IMR-90 (cell line): ENCODE data around the gene ZNF316. TPM values are rescaled to one million over a fixed set of nuclear protein-coding genes. Genes with fewer than 3 reads are reported as not detected.

Experiments
- ATAC-seq: fragments of 200-7000 bp; cut with Tn5 transposase; 2 replicates; pipeline ENCODE4 v1.9.1; 2020; ENCODE audit warnings: low read depth, mild to moderate bottlenecking, moderate library complexity
- BruUV-seq: library from RNA; stranded (reverse); fragments of 400-500 nt; replicated peaks from 2 replicates; lab custom pipeline; 2021; lab: Mats Ljungman, UMichigan
- CTCF ChIA-PET: fragments of 300-600 bp; formaldehyde crosslinking; extraction: SDS; loops from one replicate; lab custom pipeline; 2021; ENCODE audit warnings: antibody characterized with exemption; lab: Yijun Ruan, JAX
- POLR2A ChIA-PET: fragments of 300-600 bp; sonication (Branson Sonifier 250); formaldehyde crosslinking; loops from one replicate; lab custom pipeline; 2022; ENCODE audit warnings: antibody characterized with exemption; ENCODE audit not compliant: unreplicated experiment; lab: Charles Lee
- DNase-seq: peaks from one replicate; pipeline ENCODE4 v3.0.0; 2013
- H2AFZ ChIP-seq: replicated peaks from 2 replicates; pipeline ENCODE3; 2013; ENCODE audit warnings: low read length, mild to moderate bottlenecking; ENCODE audit not compliant: poor library complexity
- H2AK5ac ChIP-seq: 2 replicates; pipeline ENCODE4 v1.6.1; 2013; ENCODE audit warnings: low read depth, low read length, inconsistent platforms
- H2AK9ac ChIP-seq: replicated peaks from 2 replicates; pipeline ENCODE3; 2013; ENCODE audit warnings: mild to moderate bottlenecking, low read depth, low read length, moderate library complexity; ENCODE audit not compliant: poor library complexity
- H2BK120ac ChIP-seq: 2 replicates; pipeline ENCODE4 v1.6.1; 2013; ENCODE audit warnings: low read depth, low read length, inconsistent platforms
- H2BK15ac ChIP-seq: 3 replicates; pipeline ENCODE4 v1.6.1; 2013; ENCODE audit warnings: low read depth, low read length, inconsistent platforms
- H2BK20ac ChIP-seq: 2 replicates; pipeline ENCODE4 v1.6.1; 2013; ENCODE audit warnings: low read depth, mild to moderate bottlenecking, inconsistent platforms, low read length, moderate library complexity
- H2BK5ac ChIP-seq: 2 replicates; pipeline ENCODE4 v1.6.1; 2013; ENCODE audit warnings: mild to moderate bottlenecking, low read depth, low read length, inconsistent platforms; ENCODE audit not compliant: poor library complexity, severe bottlenecking
- H3K14ac ChIP-seq: replicated peaks from 2 replicates; pipeline ENCODE4 v1.6.1; 2013; ENCODE audit warnings: low read depth, low read length, inconsistent platforms
- H3K18ac ChIP-seq: 2 replicates; pipeline ENCODE4 v1.6.1; 2013; ENCODE audit warnings: low read depth, low read length, control low read depth
- H3K23ac ChIP-seq: 2 replicates; pipeline ENCODE4 v1.6.1; 2013; ENCODE audit warnings: low read depth, low read length, inconsistent platforms
- H3K27ac ChIP-seq: 2 replicates; pipeline ENCODE4 v1.5.1; 2013; ENCODE audit warnings: mild to moderate bottlenecking, control low read depth, low read length; ENCODE audit not compliant: insufficient read depth
- H3K27me3 ChIP-seq: 2 replicates; pipeline ENCODE4 v1.6.1; 2013; ENCODE audit warnings: low read length; ENCODE audit not compliant: control insufficient read depth, insufficient read depth
- H3K36me3 ChIP-seq: 2 replicates; pipeline ENCODE4 v1.6.1; 2013; ENCODE audit warnings: low read length, mixed read lengths; ENCODE audit not compliant: control insufficient read depth, insufficient read depth
- H3K4ac ChIP-seq: 2 replicates; pipeline ENCODE4 v1.6.1; 2013; ENCODE audit warnings: low read depth, low read length, inconsistent platforms
- H3K4me1 ChIP-seq: 2 replicates; pipeline ENCODE4 v1.6.1; 2013; ENCODE audit warnings: low read length, mixed read lengths; ENCODE audit not compliant: control insufficient read depth, insufficient read depth
- H3K4me2 ChIP-seq: 2 replicates; pipeline ENCODE4 v1.6.1; 2013; ENCODE audit warnings: low read depth, mild to moderate bottlenecking, control low read depth, low read length, moderate library complexity
- H3K4me3 ChIP-seq: 2 replicates; pipeline ENCODE4 v1.5.1; 2013; ENCODE audit warnings: low read depth, mild to moderate bottlenecking, control low read depth, low read length, moderate library complexity; ENCODE audit not compliant: insufficient read depth
- H3K56ac ChIP-seq: 2 replicates; pipeline ENCODE4 v1.6.1; 2013; ENCODE audit warnings: low read length, inconsistent platforms; ENCODE audit not compliant: insufficient read depth; ENCODE audit errors: extremely low read depth
- H3K79me1 ChIP-seq, 2 experiments: 2 replicates each; pipeline ENCODE4 v1.6.1; 2013; ENCODE audit warnings: low read length in 2 of 2, inconsistent platforms in 1 of 2, low read depth in 1 of 2
- H3K9ac ChIP-seq: 2 replicates; pipeline ENCODE4 v1.6.1; 2013; ENCODE audit warnings: low read depth, low read length, control low read depth
- H3K9me1 ChIP-seq: 2 replicates; pipeline ENCODE4 v1.6.1; 2013; ENCODE audit warnings: low read length, inconsistent platforms; ENCODE audit not compliant: insufficient read depth
- H3K9me3 ChIP-seq: 2 replicates; pipeline ENCODE4 v1.6.1; 2013; ENCODE audit warnings: low read length; ENCODE audit not compliant: control insufficient read depth, insufficient read depth
- H4K20me1 ChIP-seq: 2 replicates; pipeline ENCODE4 v1.6.1; 2013; ENCODE audit warnings: low read length, inconsistent platforms; ENCODE audit not compliant: insufficient read depth
- H4K5ac ChIP-seq: 2 replicates; pipeline ENCODE4 v1.6.1; 2013; ENCODE audit warnings: mild to moderate bottlenecking, low read depth, low read length, control low read depth
- H4K8ac ChIP-seq, 2 experiments: 2 replicates each; pipeline ENCODE4 v1.6.1; 2013; ENCODE audit warnings: low read depth in 2 of 2, low read length in 2 of 2, control low read depth in 1 of 2, inconsistent platforms in 1 of 2
- H4K91ac ChIP-seq: 2 replicates; pipeline ENCODE4 v1.6.1; 2013; ENCODE audit warnings: low read depth, low read length, inconsistent platforms; ENCODE audit not compliant: insufficient read depth
- CHD1 ChIP-seq: IDR thresholded peaks from 2 replicates; pipeline ENCODE4 v1.6.1; 2012; ENCODE audit warnings: low read depth, low read length, improper control_type of control experiment
- FOS ChIP-seq: fragments of 150-350 bp; IDR thresholded peaks from 2 replicates; pipeline ENCODE4 v1.6.1; 2016; ENCODE audit warnings: low read depth, low read length
- POLR2A ChIP-seq: IDR thresholded peaks from 2 replicates; pipeline ENCODE4 v1.6.1; 2012; ENCODE audit warnings: mild to moderate bottlenecking, low read depth, low read length
- RAD21 ChIP-seq: IDR thresholded peaks from 2 replicates; pipeline ENCODE4 v1.6.1; 2012; ENCODE audit warnings: low read length, improper control_type of control experiment
- RCOR1 ChIP-seq: IDR thresholded peaks from 2 replicates; pipeline ENCODE4 v1.6.1; 2012; ENCODE audit warnings: mild to moderate bottlenecking, low read length, improper control_type of control experiment; ENCODE audit not compliant: insufficient replicate concordance
- WGBS, 2 experiments: methylation state at CpG; one replicate each; pipeline versions ENCODE4 v1.1.5 to v1.1.7; 2013; ENCODE audit warnings: missing lambda C conversion rate in 2 of 2; ENCODE audit not compliant: insufficient read length in 1 of 2; ENCODE audit errors: extremely low coverage in 2 of 2; 5-methylcytosine and 5-hydroxymethylcytosine counted together
- dilution Hi-C: fragments of 300-500 bp; cut with HindIII; formaldehyde crosslinking; loops from one replicate; pipeline ENCODE4 v1.14.3; 2018; ENCODE audit warnings: low sequenced_read_pairs; ENCODE audit not compliant: unreplicated experiment
- in situ Hi-C: fragments of 300-500 bp; cut with MboI; formaldehyde crosslinking; loops from 3 replicates; pipeline ENCODE4 v1.14.3; 2019; ENCODE audit warnings: low sequenced_read_pairs, inconsistent platforms, mixed read lengths
- intact Hi-C: fragments of 100-400 bp; cut with micrococcal nuclease; formaldehyde crosslinking; loops from 2 replicates; pipeline ENCODE4 v1.10.0; 2022
- polyA plus RNA-seq, 3 experiments: library from polyadenylated mRNA; depleted of rRNA; stranded (reverse); fragments of >200 nt; gene quantifications; 2 replicates each; pipeline ENCODE4 v1.2.3, GENCODE V29; 2012; ENCODE audit warnings: low replicate concordance in 1 of 3
- total RNA-seq: library from RNA; depleted of rRNA; stranded (reverse); fragments of >200 nt; gene quantifications from 2 replicates; pipeline ENCODE4 v1.2.3, GENCODE V29; 2012
- TF ChIP-seq, protein P1 (sequence below): conservative IDR thresholded peaks from 2 replicates; pipeline ENCODE4 v1.5.1; 2012; ENCODE audit warnings: mild to moderate bottlenecking, low read depth, low read length, improper control_type of control experiment

The ZNF316 gene
- total and polyA plus RNA-seq, 2 of the 4 experiments (the other 2 are of a cell fraction): 3.2 to 7.2 TPM

DNA sequence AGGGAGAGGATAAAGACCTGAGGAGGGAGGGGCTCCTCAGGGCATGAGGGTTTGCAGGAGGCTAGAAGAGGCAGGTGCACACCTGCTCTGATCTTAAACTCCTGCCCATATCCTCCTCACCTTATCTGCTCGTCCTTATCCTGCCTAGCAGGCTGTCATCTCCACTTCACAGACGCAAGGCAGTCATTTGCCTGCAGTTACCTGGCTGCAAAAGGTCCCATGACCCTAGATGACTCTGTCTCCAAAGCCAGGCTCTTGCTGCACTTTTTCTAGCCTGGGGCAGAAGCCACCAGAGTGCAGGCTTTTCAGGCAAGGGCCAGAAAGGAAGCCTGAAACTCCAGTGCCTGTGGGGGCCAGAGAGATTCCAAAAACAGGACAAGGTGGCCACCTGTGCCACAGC is 23.4 kb upstream of the ZNF316 start:
- WGBS, 2 experiments: no CpG with 5 or more reads among the region's 2 CpGs
- dilution Hi-C loops: no loop called here
- TF ChIP-seq POLR2A (no peak), RCOR1 (no peak), FOS (no peak), CHD1 (no peak), RAD21 (no peak)
- TF ChIP-seq, protein P1, sequence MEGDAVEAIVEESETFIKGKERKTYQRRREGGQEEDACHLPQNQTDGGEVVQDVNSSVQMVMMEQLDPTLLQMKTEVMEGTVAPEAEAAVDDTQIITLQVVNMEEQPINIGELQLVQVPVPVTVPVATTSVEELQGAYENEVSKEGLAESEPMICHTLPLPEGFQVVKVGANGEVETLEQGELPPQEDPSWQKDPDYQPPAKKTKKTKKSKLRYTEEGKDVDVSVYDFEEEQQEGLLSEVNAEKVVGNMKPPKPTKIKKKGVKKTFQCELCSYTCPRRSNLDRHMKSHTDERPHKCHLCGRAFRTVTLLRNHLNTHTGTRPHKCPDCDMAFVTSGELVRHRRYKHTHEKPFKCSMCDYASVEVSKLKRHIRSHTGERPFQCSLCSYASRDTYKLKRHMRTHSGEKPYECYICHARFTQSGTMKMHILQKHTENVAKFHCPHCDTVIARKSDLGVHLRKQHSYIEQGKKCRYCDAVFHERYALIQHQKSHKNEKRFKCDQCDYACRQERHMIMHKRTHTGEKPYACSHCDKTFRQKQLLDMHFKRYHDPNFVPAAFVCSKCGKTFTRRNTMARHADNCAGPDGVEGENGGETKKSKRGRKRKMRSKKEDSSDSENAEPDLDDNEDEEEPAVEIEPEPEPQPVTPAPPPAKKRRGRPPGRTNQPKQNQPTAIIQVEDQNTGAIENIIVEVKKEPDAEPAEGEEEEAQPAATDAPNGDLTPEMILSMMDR: no peak

More for the DNA sequence above, 23.4 kb upstream of the ZNF316 start:
- Histone ChIP-seq H2BK120ac (no peak overlapping the region), H3K79me1 (no peaks in the 10 kb centered on the region), H3K4me2 (no peak overlapping the region), H2AK9ac (peak overlapping the region; percentile 78), H2AK5ac (no peak overlapping the region), H3K27ac (no peak overlapping the region), H3K36me3 (peaks cover 3% of the 10 kb centered on the region; the same call in 1 of the 2 replicates), H2BK5ac (no peak overlapping the region), H3K23ac (no peak overlapping the region), H3K4ac (no peak overlapping the region), H3K14ac (no peak overlapping the region), H3K27me3 (peaks cover 6% of the 10 kb centered on the region; the same call in 1 of the 2 replicates), H4K91ac (no peak overlapping the region), H2AFZ (no peak overlapping the region), H3K18ac (no peak overlapping the region), H4K20me1 (no peaks in the 10 kb centered on the region), H4K5ac (no peak overlapping the region), H3K9me3 (no peaks in the 10 kb centered on the region), H3K4me1 (peaks cover 3% of the 10 kb centered on the region; the same call in 1 of the 2 replicates), H3K9ac (no peak overlapping the region), H4K8ac (no peak overlapping the region), H2BK15ac (no peak overlapping the region), H2BK20ac (no peak overlapping the region), H3K9me1 (no peaks in the 10 kb centered on the region), H3K4me3 (no peak overlapping the region), H3K56ac (no peak overlapping the region)
- CTCF ChIA-PET: no interaction called here
- intact Hi-C loops (no loop called here), in situ Hi-C loops (no loop called here)
- POLR2A ChIA-PET: no interaction called here
- BruUV-seq: no TSS peak
- ATAC-seq (no peak), DNase-seq (no peak)
